Naive B cell (primary cell): ENCODE results near the gene ESYT1. TPM values are rescaled to one million over a fixed set of nuclear protein-coding genes. Genes with fewer than 3 reads are reported as not detected.
A peak's percentile ranks its signal among the peaks of the same experiment; 100 is the strongest.

Experiments used
- ATAC-seq, 2 donors: fragments of 150-1000 bp; cut with Tn5 transposase; 2 replicates each; pipeline ENCODE4 v1.10.0; 2021; ENCODE audit warnings: low read depth in 2 of 2, mild to moderate bottlenecking in 2 of 2, moderate library complexity in 2 of 2
- DNase-seq: peaks from one replicate; pipeline ENCODE4 v3.0.0; 2022
- H3K27ac Mint-ChIP-seq, 6 donors: one replicate each; pipeline ENCODE4 v1.8.0; 2020 to 2022; ENCODE audit warnings: mild to moderate bottlenecking in 6 of 6, mixed read lengths in 6 of 6, moderate library complexity in 5 of 6, inconsistent platforms in 2 of 6
- H3K27me3 Mint-ChIP-seq, 3 donors: one replicate each; pipeline ENCODE4 v1.8.0; 2021 to 2022; ENCODE audit warnings: mixed read lengths in 3 of 3, mild to moderate bottlenecking in 1 of 3
- H3K36me3 Mint-ChIP-seq, 2 donors: one replicate each; pipeline ENCODE4 v1.8.0; 2020 to 2022; ENCODE audit warnings: mixed read lengths in 2 of 2, inconsistent platforms in 1 of 2, mild to moderate bottlenecking in 1 of 2
- H3K4me1 Mint-ChIP-seq, 3 donors: one replicate each; pipeline ENCODE4 v1.8.0; 2020 to 2022; ENCODE audit warnings: mixed read lengths in 3 of 3, inconsistent platforms in 1 of 3, mild to moderate bottlenecking in 1 of 3, moderate library complexity in 1 of 3
- H3K4me3 Mint-ChIP-seq, 8 donors: one replicate each; pipeline ENCODE4 v1.8.0; 2020 to 2022; ENCODE audit warnings: mild to moderate bottlenecking in 8 of 8, mixed read lengths in 8 of 8, moderate library complexity in 8 of 8, inconsistent platforms in 2 of 8
- H3K9me3 Mint-ChIP-seq, 7 donors: one replicate each; pipeline ENCODE4 v1.8.0; 2020 to 2022; ENCODE audit warnings: mixed read lengths in 7 of 7, mild to moderate bottlenecking in 5 of 7, inconsistent platforms in 2 of 7, moderate library complexity in 1 of 7
- polyA plus RNA-seq, 6 donors: library from polyadenylated mRNA; unstranded; fragments of 300-500 nt; fragmentation: Illumina TruSeq; gene quantifications; one replicate each; pipeline ENCODE4 v1.2.3, GENCODE V29; 2021; ENCODE audit warnings: low read depth in 6 of 6

Gene ESYT1
- polyA plus RNA-seq, 6 donors from 2014 or later: 145 to 293 (median 196) TPM

GRCh38 chr12:56157201-56158028 lies 29.3 kb downstream of the ESYT1 start:
- H3K4me1 Mint-ChIP-seq: peaks cover 49 to 66% (median 55%) of the 10 kb centered on the region in 3 donors
- H3K4me3 Mint-ChIP-seq: peak overlapping the region; percentile 90 to 100 (median 98)
- peak; percentile 69 to 74 for ATAC-seq
- H3K27ac Mint-ChIP-seq: peak overlapping the region; percentile 96 to 100 (median 98)
- peak; percentile 84 for DNase-seq
- H3K27me3 Mint-ChIP-seq: no peaks in the 10 kb centered on the region
- H3K9me3 Mint-ChIP-seq: no peaks in the 10 kb centered on the region
- peaks cover 0 to 28% of the 10 kb centered on the region in 2 donors for H3K36me3 Mint-ChIP-seq

DNA sequence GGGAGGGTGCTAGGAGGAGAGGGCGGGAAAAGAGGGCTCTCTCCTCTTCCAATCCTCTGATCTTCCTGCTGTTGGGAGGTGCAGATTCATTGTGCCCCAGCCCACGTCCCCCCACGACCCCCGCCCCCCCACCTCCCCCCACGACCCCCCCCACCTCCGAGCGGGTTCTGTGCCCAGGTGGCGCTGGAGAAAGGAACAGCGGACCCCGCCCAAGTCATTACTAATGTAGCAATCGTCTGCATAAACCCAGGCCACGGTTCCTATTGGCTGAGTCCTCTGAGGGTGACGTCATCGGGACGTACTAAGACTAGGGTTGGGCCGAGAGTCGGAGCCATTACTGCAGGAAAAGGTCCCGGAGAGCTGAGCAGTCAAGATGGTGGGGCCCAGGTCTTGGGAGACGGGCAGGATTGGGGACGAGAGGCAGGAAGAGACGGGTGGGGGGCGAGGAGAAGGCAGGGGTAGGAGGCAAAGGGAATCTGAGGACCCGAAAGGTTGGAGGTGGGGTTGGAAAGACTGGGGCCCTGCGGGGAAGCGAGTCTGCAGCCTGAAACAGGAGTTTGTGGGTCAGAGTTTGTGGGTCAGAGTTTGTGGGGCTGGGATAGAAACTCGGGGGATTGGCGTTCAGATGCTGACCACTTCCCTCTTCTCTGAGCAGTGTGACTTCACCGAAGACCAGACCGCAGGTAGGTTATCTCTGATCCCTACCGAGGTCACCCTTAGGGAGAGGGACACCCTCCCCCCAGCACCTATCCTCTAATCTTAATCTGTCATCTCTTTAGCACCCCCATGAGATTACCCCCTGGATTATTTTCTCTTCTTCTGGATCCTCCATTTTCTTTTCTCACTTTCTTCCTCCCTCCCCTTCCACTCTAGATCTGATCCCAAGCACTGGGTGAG lies 30.2 kb downstream of the ESYT1 start, which contains the start of gene MYL6:
MYL6 (plus strand) TSS at position 331 of the 897 bp plus-strand sequence; CDS start at position 374, 43 bp downstream.
- peak within 1 kb of the TSS; percentile 90 to 100 (median 98) for H3K4me3 Mint-ChIP-seq
- H3K27ac Mint-ChIP-seq: peak within 1 kb of the TSS; percentile 98 to 100 (median 98)
- H3K36me3 Mint-ChIP-seq: peaks cover 0 to 28% of the 10 kb centered on the region in 2 donors
- peaks cover 48 to 58% (median 49%) of the 10 kb centered on the region in 3 donors for H3K4me1 Mint-ChIP-seq
- ATAC-seq (peak; percentile 90 to 92), DNase-seq (peak; percentile 90)
- no peaks in the 10 kb centered on the region for H3K27me3 Mint-ChIP-seq
- no peaks in the 10 kb centered on the region for H3K9me3 Mint-ChIP-seq

- H3K4me3 Mint-ChIP-seq: peak overlapping the region; percentile 90 to 100 (median 98)
- ATAC-seq (no peak), DNase-seq (no peak)
- no peaks in the 10 kb centered on the region for H3K9me3 Mint-ChIP-seq
- H3K27ac Mint-ChIP-seq: peak overlapping the region; percentile 98 to 100 (median 98)
- no peaks in the 10 kb centered on the region for H3K27me3 Mint-ChIP-seq
- peaks cover 46 to 57% (median 48%) of the 10 kb centered on the region in 3 donors for H3K4me1 Mint-ChIP-seq
- peaks cover 0 to 35% of the 10 kb centered on the region in 2 donors for H3K36me3 Mint-ChIP-seq
Observed at GRCh38 chr12:56158926-56159461, 30.9 kb downstream of the ESYT1 start.

DNA sequence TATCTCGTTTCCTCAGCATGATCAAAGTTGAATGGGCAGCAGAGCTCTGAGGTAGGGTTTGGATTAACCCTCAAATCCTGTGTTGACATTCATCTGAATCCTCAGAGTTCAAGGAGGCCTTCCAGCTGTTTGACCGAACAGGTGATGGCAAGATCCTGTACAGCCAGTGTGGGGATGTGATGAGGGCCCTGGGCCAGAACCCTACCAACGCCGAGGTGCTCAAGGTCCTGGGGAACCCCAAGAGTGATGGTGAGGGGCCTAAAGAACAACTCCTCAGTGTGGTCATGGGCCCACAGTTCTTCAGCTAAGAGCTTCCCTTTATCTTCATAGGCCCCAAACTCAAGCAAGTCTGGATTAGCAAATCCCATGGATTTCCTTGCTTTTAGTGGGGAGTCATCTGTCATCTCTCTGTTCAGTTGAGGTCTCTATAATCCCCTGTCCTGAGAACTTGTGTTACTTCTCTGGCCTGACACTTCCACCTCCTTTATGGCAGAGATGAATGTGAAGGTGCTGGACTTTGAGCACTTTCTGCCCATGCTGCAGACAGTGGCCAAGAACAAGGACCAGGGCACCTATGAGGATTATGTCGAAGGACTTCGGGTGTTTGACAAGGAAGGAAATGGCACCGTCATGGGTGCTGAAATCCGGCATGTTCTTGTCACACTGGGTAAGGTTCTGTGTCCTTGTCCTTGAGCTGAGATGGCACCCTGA lies 31.6 kb downstream of the ESYT1 start:
- no peaks in the 10 kb centered on the region for H3K9me3 Mint-ChIP-seq
- H3K27me3 Mint-ChIP-seq: no peaks in the 10 kb centered on the region
- DNase-seq (no peak), ATAC-seq (no peak)
- H3K27ac Mint-ChIP-seq: peak overlapping the region; percentile 98 to 100 (median 98)
- peaks cover 46 to 57% (median 48%) of the 10 kb centered on the region in 3 donors for H3K4me1 Mint-ChIP-seq
- peak overlapping the region; percentile 90 to 100 (median 98) for H3K4me3 Mint-ChIP-seq
- peaks cover 4 to 41% of the 10 kb centered on the region in 2 donors for H3K36me3 Mint-ChIP-seq

- DNase-seq: no peak
- Mint-ChIP-seq H3K27ac (peak overlapping the region; percentile 67 to 99 (median 95)), H3K4me3 (peak overlapping the region; percentile 40 to 100 (median 95)), H3K9me3 (no peaks in the 10 kb centered on the region), H3K27me3 (no peaks in the 10 kb centered on the region), H3K4me1 (peaks cover 44 to 52% (median 47%) of the 10 kb centered on the region in 3 donors), H3K36me3 (peaks cover 4 to 42% of the 10 kb centered on the region in 2 donors)
- ATAC-seq: no peak
Observed at GRCh38 chr12:56160193-56160763, 32.2 kb downstream of the ESYT1 start.

DNA sequence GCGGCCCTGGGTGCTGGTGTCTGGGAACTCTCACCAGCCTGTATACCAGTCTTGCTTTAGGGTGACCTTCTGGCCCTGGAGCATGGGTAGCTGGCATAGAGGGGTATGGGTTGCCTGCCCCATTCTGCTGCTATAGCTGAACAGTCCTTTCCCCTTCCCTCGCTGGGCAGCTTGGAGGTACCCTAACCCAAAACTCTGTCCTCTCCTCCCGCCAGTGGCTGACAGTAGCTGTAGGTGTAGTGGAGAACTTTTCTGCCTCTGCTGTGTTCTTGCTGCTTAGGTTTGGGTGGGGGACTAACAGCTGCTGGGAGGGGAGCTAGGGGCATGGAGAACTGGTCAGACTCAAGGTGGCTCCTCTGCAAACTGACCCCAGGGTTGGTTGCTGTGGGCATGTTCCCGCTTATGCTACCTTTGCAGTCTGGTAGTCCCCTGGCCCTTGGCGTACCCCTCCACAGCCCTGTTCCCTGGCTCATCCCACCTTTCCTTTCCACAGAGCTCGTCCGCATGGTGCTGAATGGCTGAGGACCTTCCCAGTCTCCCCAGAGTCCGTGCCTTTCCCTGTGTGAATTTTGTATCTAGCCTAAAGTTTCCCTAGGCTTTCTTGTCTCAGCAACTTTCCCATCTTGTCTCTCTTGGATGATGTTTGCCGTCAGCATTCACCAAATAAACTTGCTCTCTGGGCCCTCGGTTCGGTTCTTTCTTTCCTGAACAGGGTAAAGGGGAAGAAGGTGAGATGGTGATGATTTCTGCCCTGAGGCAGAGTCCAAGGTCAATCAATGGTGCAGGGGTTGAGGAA lies 33.0 kb downstream of the ESYT1 start:
- no peak for ATAC-seq
- Mint-ChIP-seq H3K9me3 (no peaks in the 10 kb centered on the region), H3K27ac (peak overlapping the region in 5 of 6 donors; percentile 47 to 98 (median 89)), H3K4me3 (peak overlapping the region; percentile 40 to 100 (median 95)), H3K27me3 (no peaks in the 10 kb centered on the region), H3K4me1 (peaks cover 39 to 44% (median 42%) of the 10 kb centered on the region in 3 donors), H3K36me3 (peaks cover 4 to 42% of the 10 kb centered on the region in 2 donors)
- no peak for DNase-seq

GRCh38 chr12:56161690-56162351 lies 33.8 kb downstream of the ESYT1 start:
- Mint-ChIP-seq H3K4me3 (peak overlapping the region in 4 of 8 donors; percentile 16 to 90 (median 34)), H3K9me3 (no peaks in the 10 kb centered on the region), H3K27me3 (no peaks in the 10 kb centered on the region), H3K4me1 (peaks cover 39 to 42% (median 42%) of the 10 kb centered on the region in 3 donors), H3K36me3 (peaks cover 4 to 42% of the 10 kb centered on the region in 2 donors), H3K27ac (peak overlapping the region in 4 of 6 donors; percentile 47 to 98 (median 82))
- ATAC-seq: no peak
- no peak for DNase-seq

GRCh38 chr12:56162468-56163290 lies 34.6 kb downstream of the ESYT1 start:
- Mint-ChIP-seq H3K4me1 (peaks cover 31 to 35% (median 35%) of the 10 kb centered on the region in 3 donors), H3K36me3 (peaks cover 4 to 47% of the 10 kb centered on the region in 2 donors), H3K4me3 (peak overlapping the region in 1 of 8 donors; percentile 35), H3K9me3 (no peaks in the 10 kb centered on the region), H3K27me3 (no peaks in the 10 kb centered on the region), H3K27ac (peak overlapping the region in 3 of 6 donors; percentile 69 to 98 (median 76))
- DNase-seq: no peak
- ATAC-seq: no peak

DNA sequence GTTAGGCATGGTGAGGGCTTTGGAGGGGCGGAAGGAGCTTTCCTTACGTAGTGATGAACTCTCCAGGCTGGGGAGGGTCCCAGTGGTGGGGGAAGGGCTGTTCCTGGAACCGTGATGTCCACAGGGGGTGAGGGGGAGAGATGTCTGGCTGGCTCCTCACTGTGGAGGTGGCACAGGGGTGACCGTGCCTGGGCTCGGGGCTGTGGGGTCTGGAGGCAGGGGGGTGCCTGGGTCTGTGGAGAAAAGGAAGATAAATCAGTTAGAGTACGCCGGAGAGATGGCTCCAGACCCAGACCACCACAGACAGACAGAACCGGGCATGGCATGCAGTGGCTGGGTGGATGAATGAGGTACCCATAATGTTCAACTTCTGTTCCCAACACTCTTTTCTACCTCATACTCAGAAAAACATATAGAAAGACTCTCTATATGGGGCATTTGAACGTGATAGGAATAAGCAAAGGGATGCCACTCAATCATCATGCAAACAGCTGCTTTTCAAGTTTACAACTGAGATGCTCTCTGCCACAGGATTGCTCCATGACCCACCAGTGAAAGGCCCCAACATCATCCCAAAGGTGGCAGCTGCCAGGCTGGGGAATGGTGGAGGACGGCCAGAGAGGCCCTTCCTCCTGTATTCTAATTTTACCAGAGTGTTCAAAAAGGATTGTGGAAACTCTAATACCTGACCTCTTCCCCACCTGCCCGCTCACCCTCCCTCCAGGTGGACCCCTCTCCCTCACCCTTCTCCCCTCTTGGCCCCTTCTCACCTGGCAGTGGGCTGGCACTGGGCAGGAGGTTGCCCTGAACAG lies 35.7 kb downstream of the ESYT1 start:
- H3K9me3 Mint-ChIP-seq: no peaks in the 10 kb centered on the region
- H3K4me3 Mint-ChIP-seq: peak overlapping the region in 2 of 8 donors; percentile 3 to 12
- peak overlapping the region in 2 of 6 donors; percentile 38 to 64 for H3K27ac Mint-ChIP-seq
- peaks cover 28% of the 10 kb centered on the region in 3 donors for H3K4me1 Mint-ChIP-seq
- H3K27me3 Mint-ChIP-seq: no peaks in the 10 kb centered on the region
- H3K36me3 Mint-ChIP-seq: peaks cover 4 to 43% of the 10 kb centered on the region in 2 donors
- no peak for ATAC-seq
- DNase-seq: no peak

DNA sequence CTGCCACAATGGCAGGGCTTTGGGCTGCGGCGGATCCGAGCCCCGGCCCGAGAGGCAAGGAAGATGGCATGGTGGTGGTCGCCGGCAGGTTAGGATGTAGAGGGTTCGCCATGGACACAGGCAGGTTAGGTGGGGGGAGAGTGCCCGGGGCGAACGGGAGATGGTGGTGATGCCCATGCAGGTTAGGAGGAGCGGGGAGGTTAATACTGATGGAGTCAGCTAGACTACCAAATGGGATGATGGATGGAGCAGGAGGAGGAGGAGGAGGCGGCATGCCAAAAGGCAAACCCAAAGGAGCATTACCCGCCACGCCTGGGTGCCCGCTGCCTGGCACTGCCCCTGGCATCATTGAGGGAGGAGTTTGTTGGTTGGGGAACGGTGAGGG lies 36.3 kb downstream of the ESYT1 start:
- H3K4me3 Mint-ChIP-seq: no peak overlapping the region

More for the DNA sequence above, 36.3 kb downstream of the ESYT1 start:
- DNase-seq (no peak), ATAC-seq (no peak)
- H3K27ac Mint-ChIP-seq: peak overlapping the region in 1 of 6 donors; percentile 65
- H3K4me1 Mint-ChIP-seq: peaks cover 22% of the 10 kb centered on the region in 3 donors
- no peaks in the 10 kb centered on the region for H3K27me3 Mint-ChIP-seq
- H3K36me3 Mint-ChIP-seq: peaks cover 4 to 44% of the 10 kb centered on the region in 2 donors
- no peaks in the 10 kb centered on the region for H3K9me3 Mint-ChIP-seq
